GM23338 (cell line): ENCODE data around the gene PRR14L. TPM values are rescaled to one million over a fixed set of nuclear protein-coding genes. Genes with fewer than 3 reads are reported as not detected.
A peak's percentile ranks its signal among the peaks of the same experiment; 100 is the strongest.

Experiments
- ATAC-seq: fragments of 200-7000 bp; cut with Tn5 transposase; 3 replicates; pipeline ENCODE4 v1.9.1; 2020
- DNase-seq: peaks from one replicate; pipeline ENCODE4 v3.0.0-alpha.2; 2015; ENCODE audit warnings: low spot score
- H2AFZ ChIP-seq: fragments of 200-600 bp; sonication (generic); 2 replicates; pipeline ENCODE4 v1.8.0; 2016; ENCODE audit warnings: antibody characterized with exemption, mild to moderate bottlenecking, moderate library complexity
- H3F3A ChIP-seq: fragments of 200-600 bp; sonication (generic); replicated peaks from 2 replicates; pipeline ENCODE4 v1.8.0; 2017; ENCODE audit warnings: antibody characterized with exemption, mixed run types, low read depth
- H3K27ac ChIP-seq: fragments of 200-600 bp; sonication (generic); 2 replicates; pipeline ENCODE4 v1.6.1; 2016; ENCODE audit warnings: low read depth
- H3K27me3 ChIP-seq: fragments of 200-600 bp; sonication (generic); 2 replicates; pipeline ENCODE4 v1.8.0; 2016; ENCODE audit warnings: mild to moderate bottlenecking, mixed run types, moderate library complexity; ENCODE audit not compliant: insufficient read depth
- H3K36me3 ChIP-seq: fragments of 200-600 bp; sonication (generic); 2 replicates; pipeline ENCODE4 v1.8.0; 2016; ENCODE audit warnings: mild to moderate bottlenecking; ENCODE audit not compliant: insufficient read depth
- H3K4me1 ChIP-seq: fragments of 200-600 bp; sonication (generic); 2 replicates; pipeline ENCODE4 v1.8.0; 2016; ENCODE audit warnings: mild to moderate bottlenecking, moderate library complexity; ENCODE audit not compliant: insufficient read depth
- H3K4me2 ChIP-seq: fragments of 200-600 bp; sonication (generic); 2 replicates; pipeline ENCODE4 v1.7.1; 2017; ENCODE audit warnings: mixed run types
- H3K4me3 ChIP-seq: fragments of 200-600 bp; sonication (generic); 2 replicates; pipeline ENCODE4 v1.6.1; 2016; ENCODE audit warnings: mixed run types
- H3K79me2 ChIP-seq: fragments of 200-600 bp; sonication (generic); replicated peaks from 2 replicates; pipeline ENCODE4 v1.8.0; 2017; ENCODE audit warnings: mild to moderate bottlenecking; ENCODE audit not compliant: insufficient read depth
- H3K9me2 ChIP-seq: fragments of 200-600 bp; sonication (generic); 2 replicates; pipeline ENCODE4 v1.8.0; 2017; ENCODE audit not compliant: insufficient read depth
- H4K20me1 ChIP-seq: fragments of 200-600 bp; sonication (generic); replicated peaks from 2 replicates; pipeline ENCODE4 v1.8.0; 2017; ENCODE audit warnings: mild to moderate bottlenecking; ENCODE audit not compliant: insufficient read depth
- H3K27ac Mint-ChIP-seq: 2 replicates; pipeline ENCODE4 v1.8.0; 2020; ENCODE audit warnings: inconsistent platforms, mild to moderate bottlenecking, moderate library complexity, mixed read lengths
- H3K27me3 Mint-ChIP-seq: 3 replicates; pipeline ENCODE4 v1.8.0; 2022; ENCODE audit warnings: low read depth, mild to moderate bottlenecking, moderate library complexity, mixed read lengths, inconsistent platforms; ENCODE audit not compliant: insufficient read depth, poor library complexity
- H3K36me3 Mint-ChIP-seq: 3 replicates; pipeline ENCODE4 v1.8.0; 2021; ENCODE audit warnings: low read depth, mild to moderate bottlenecking, inconsistent platforms, moderate library complexity, mixed read lengths
- H3K4me1 Mint-ChIP-seq: 3 replicates; pipeline ENCODE4 v1.8.0; 2020; ENCODE audit warnings: mild to moderate bottlenecking, inconsistent platforms, mixed read lengths
- H3K4me3 Mint-ChIP-seq: 3 replicates; pipeline ENCODE4 v1.8.0; 2021; ENCODE audit warnings: moderate library complexity, mild to moderate bottlenecking, inconsistent platforms, mixed read lengths
- H3K9me3 Mint-ChIP-seq: 3 replicates; pipeline ENCODE4 v1.8.0; 2020; ENCODE audit warnings: moderate library complexity, mild to moderate bottlenecking, inconsistent platforms, mixed read lengths
- EZH2 ChIP-seq: fragments of 200-600 bp; sonication (generic); IDR thresholded peaks from one replicate; pipeline ENCODE4 v1.8.0; 2017; ENCODE audit warnings: antibody characterized with exemption, mild to moderate bottlenecking, low read depth; ENCODE audit not compliant: unreplicated experiment
- EZH2phosphoT487 ChIP-seq: fragments of 200-600 bp; sonication (generic); IDR thresholded peaks from one replicate; pipeline ENCODE4 v1.8.1; 2018; ENCODE audit warnings: antibody characterized with exemption; ENCODE audit not compliant: unreplicated experiment
- JUNB ChIP-seq: IDR thresholded peaks from one replicate; pipeline ENCODE4 v1.6.1; 2016; ENCODE audit warnings: antibody characterized with exemption; ENCODE audit not compliant: unreplicated experiment
- NANOG ChIP-seq: IDR thresholded peaks from 2 replicates; pipeline ENCODE4 v1.6.1; 2016; ENCODE audit warnings: antibody characterized with exemption, borderline replicate concordance
- ZNF114 ChIP-seq: fragments of 250-450 bp; sonication (Bioruptor Pico); IDR thresholded peaks from 2 replicates; pipeline ENCODE4 v1.5.0; 2020; ENCODE audit warnings: mild to moderate bottlenecking, moderate library complexity
- ZNF331 ChIP-seq: fragments of 250-450 bp; sonication (Bioruptor Pico); IDR thresholded peaks from 2 replicates; pipeline ENCODE4 v1.5.0; 2020; ENCODE audit warnings: low read depth, mild to moderate bottlenecking, moderate library complexity
- polyA plus RNA-seq: library from polyadenylated mRNA; unstranded; fragments of >200 nt; fragmentation: Nextera tagmentation; extraction: Ambion mirVana; gene quantifications from 2 replicates; pipeline ENCODE4 v1.2.1, GENCODE V29; 2016
- total RNA-seq: library from RNA; depleted of rRNA; stranded (reverse); fragments of >200 nt; shearing (Covaris generic); gene quantifications from 2 replicates; pipeline ENCODE4 v1.2.3, GENCODE V29; 2014
- TF ChIP-seq, protein P1 (sequence below), 2 experiments: fragments of 200-600 bp in 1 of 2; sonication (generic) in 1 of 2; conservative IDR thresholded peaks; 2 replicates each; pipeline versions ENCODE4 v1.5.1 to v1.6.1; 2016 to 2017; ENCODE audit warnings: antibody characterized with exemption in 2 of 2, low read depth in 2 of 2, mild to moderate bottlenecking in 2 of 2, moderate library complexity in 1 of 2
- TF ChIP-seq, protein P2 (sequence below): fragments of 250-450 bp; sonication (Bioruptor Pico); IDR thresholded peaks from 2 replicates; pipeline ENCODE4 v1.5.0; 2020; ENCODE audit warnings: mild to moderate bottlenecking, moderate library complexity
- TF ChIP-seq, protein P3 (sequence below): IDR thresholded peaks from 2 replicates; pipeline ENCODE4 v1.6.1; 2016; ENCODE audit warnings: antibody characterized with exemption

Gene PRR14L
- total and polyA plus RNA-seq, 2 experiments from 2014 or later: 46.3 to 54.0 TPM

DNA sequence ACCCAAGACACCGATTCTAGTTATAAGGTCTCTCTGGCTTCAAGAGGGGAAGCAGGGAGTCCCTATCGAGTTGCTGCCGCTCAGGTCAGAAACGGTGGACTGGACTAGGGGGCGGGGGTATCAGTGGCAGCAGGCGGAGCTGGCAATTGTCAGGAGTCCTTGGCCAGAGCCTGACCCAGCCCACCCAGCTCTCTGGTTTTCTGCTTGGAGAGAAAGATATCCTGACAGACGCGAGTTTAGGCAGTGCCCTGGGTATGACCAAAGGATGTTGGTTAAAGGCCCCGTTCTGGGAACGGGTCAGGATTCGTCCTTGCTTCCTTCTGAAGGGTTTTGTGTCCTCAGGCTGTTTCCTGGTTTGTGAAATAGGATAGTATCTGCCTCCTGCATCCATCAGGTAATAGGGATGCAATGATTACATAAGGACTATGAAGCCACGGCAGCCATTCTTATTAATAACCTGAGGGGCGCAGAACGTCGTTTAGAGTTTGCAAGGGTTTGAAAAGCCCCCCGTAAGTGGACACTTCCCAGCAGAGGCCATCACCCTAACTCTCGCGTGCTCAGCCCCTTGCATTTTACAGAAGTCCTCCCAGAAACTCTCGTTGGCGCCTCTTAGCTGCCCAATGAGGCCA, 3.2 kb upstream of the PRR14L start:
- TF ChIP-seq ZNF331 (CRISPR knock-in tag) (no peak), ZNF114 (CRISPR knock-in tag) (no peak), EZH2 (no peak)
- H3K27ac ChIP-seq: peak overlapping the region; percentile 98
- no peaks in the 10 kb centered on the region for H4K20me1 ChIP-seq
- no peaks in the 10 kb centered on the region for H3K9me3 Mint-ChIP-seq
- H3K4me3 Mint-ChIP-seq: peak overlapping the region; percentile 93
- peaks cover 30% of the 10 kb centered on the region for H3K4me1 ChIP-seq
- H3K9me2 ChIP-seq: no peaks in the 10 kb centered on the region
- peak; percentile 88 for DNase-seq
- no peaks in the 10 kb centered on the region for H3K27me3 ChIP-seq
- peaks cover 35% of the 10 kb centered on the region for H3K79me2 ChIP-seq
- H3K27me3 Mint-ChIP-seq: peaks cover 5% of the 10 kb centered on the region
- peak overlapping the region; percentile 86 for H3K4me2 ChIP-seq
- H3K36me3 Mint-ChIP-seq: no peaks in the 10 kb centered on the region; the same call in 2 of the 3 replicates
- H3K27ac Mint-ChIP-seq: peak overlapping the region; percentile 100
- peak overlapping the region; percentile 58 for H3K4me3 ChIP-seq
- peak; percentile 57 for ATAC-seq
- H3F3A ChIP-seq: peaks cover 24% of the 10 kb centered on the region
- H3K4me1 Mint-ChIP-seq: peaks cover 35% of the 10 kb centered on the region
- peak overlapping the region; percentile 23; the same call in 1 of the 2 replicates for H2AFZ ChIP-seq
- H3K36me3 ChIP-seq: no peaks in the 10 kb centered on the region

DNA sequence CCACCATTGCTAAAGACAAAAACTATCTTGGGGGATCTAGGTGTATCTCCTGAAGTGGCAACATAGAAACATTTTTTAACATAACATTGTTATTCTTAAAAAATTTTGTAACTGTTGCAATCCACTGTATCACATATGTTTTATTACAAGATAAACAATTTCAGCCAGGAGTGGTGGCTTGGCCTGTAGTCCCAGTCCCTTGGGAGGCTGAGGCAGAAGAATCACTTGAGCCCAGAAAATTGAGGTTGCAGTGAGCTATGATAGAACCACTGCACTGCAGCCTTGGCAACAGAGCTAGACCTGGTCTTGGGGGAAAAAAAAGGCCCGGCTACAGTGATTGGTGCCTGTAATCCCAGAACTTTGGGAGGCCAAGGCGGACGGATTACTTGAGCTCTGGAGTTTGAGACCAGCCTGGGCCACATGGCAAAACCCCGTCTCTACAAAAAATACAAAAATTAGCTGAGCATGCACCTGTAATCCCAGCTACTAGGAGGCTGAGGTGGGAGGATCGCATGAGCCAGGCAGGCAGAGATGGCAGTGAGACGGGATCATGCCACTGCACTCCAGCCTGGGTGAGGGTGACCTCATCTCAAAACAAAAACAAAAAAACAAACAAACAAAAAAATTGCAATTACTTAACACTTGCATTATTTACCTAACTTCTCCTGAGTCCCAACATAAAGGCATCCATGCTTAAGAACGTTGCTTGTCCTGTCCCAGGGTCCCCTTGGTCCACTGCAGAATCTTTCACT, 2.3 kb upstream of the PRR14L start:
- peak overlapping the region; percentile 58 for H3K4me3 ChIP-seq
- H3K4me1 Mint-ChIP-seq: peaks cover 43% of the 10 kb centered on the region

More for the DNA sequence above, 2.3 kb upstream of the PRR14L start:
- H3K4me2 ChIP-seq: peak overlapping the region; percentile 86
- peak overlapping the region; percentile 34; the same call in 1 of the 2 replicates for H2AFZ ChIP-seq
- Mint-ChIP-seq H3K36me3 (peaks cover 7% of the 10 kb centered on the region), H3K27me3 (peaks cover 5% of the 10 kb centered on the region), H3K4me3 (peak overlapping the region; percentile 93), H3K27ac (peak overlapping the region; percentile 100), H3K9me3 (no peaks in the 10 kb centered on the region)
- H3K27ac ChIP-seq: peak overlapping the region; percentile 98
- peaks cover 43% of the 10 kb centered on the region for H3K79me2 ChIP-seq
- no peaks in the 10 kb centered on the region for H3K9me2 ChIP-seq
- H3K36me3 ChIP-seq: no peaks in the 10 kb centered on the region
- no peak for DNase-seq
- no peak for ATAC-seq
- TF ChIP-seq, protein P1, sequence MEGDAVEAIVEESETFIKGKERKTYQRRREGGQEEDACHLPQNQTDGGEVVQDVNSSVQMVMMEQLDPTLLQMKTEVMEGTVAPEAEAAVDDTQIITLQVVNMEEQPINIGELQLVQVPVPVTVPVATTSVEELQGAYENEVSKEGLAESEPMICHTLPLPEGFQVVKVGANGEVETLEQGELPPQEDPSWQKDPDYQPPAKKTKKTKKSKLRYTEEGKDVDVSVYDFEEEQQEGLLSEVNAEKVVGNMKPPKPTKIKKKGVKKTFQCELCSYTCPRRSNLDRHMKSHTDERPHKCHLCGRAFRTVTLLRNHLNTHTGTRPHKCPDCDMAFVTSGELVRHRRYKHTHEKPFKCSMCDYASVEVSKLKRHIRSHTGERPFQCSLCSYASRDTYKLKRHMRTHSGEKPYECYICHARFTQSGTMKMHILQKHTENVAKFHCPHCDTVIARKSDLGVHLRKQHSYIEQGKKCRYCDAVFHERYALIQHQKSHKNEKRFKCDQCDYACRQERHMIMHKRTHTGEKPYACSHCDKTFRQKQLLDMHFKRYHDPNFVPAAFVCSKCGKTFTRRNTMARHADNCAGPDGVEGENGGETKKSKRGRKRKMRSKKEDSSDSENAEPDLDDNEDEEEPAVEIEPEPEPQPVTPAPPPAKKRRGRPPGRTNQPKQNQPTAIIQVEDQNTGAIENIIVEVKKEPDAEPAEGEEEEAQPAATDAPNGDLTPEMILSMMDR (conservative IDR thresholded peaks at IDR 0.05; ENCODE audit: low read depth in 2 of 2): no peak
- TF ChIP-seq JUNB: no peak
- no peak for TF ChIP-seq ZNF331 (CRISPR knock-in tag)
- TF ChIP-seq NANOG: no peak
- no peak for TF ChIP-seq EZH2
- TF ChIP-seq EZH2phosphoT487: no peak
- TF ChIP-seq ZNF114 (CRISPR knock-in tag): no peak
- TF ChIP-seq, protein P2, sequence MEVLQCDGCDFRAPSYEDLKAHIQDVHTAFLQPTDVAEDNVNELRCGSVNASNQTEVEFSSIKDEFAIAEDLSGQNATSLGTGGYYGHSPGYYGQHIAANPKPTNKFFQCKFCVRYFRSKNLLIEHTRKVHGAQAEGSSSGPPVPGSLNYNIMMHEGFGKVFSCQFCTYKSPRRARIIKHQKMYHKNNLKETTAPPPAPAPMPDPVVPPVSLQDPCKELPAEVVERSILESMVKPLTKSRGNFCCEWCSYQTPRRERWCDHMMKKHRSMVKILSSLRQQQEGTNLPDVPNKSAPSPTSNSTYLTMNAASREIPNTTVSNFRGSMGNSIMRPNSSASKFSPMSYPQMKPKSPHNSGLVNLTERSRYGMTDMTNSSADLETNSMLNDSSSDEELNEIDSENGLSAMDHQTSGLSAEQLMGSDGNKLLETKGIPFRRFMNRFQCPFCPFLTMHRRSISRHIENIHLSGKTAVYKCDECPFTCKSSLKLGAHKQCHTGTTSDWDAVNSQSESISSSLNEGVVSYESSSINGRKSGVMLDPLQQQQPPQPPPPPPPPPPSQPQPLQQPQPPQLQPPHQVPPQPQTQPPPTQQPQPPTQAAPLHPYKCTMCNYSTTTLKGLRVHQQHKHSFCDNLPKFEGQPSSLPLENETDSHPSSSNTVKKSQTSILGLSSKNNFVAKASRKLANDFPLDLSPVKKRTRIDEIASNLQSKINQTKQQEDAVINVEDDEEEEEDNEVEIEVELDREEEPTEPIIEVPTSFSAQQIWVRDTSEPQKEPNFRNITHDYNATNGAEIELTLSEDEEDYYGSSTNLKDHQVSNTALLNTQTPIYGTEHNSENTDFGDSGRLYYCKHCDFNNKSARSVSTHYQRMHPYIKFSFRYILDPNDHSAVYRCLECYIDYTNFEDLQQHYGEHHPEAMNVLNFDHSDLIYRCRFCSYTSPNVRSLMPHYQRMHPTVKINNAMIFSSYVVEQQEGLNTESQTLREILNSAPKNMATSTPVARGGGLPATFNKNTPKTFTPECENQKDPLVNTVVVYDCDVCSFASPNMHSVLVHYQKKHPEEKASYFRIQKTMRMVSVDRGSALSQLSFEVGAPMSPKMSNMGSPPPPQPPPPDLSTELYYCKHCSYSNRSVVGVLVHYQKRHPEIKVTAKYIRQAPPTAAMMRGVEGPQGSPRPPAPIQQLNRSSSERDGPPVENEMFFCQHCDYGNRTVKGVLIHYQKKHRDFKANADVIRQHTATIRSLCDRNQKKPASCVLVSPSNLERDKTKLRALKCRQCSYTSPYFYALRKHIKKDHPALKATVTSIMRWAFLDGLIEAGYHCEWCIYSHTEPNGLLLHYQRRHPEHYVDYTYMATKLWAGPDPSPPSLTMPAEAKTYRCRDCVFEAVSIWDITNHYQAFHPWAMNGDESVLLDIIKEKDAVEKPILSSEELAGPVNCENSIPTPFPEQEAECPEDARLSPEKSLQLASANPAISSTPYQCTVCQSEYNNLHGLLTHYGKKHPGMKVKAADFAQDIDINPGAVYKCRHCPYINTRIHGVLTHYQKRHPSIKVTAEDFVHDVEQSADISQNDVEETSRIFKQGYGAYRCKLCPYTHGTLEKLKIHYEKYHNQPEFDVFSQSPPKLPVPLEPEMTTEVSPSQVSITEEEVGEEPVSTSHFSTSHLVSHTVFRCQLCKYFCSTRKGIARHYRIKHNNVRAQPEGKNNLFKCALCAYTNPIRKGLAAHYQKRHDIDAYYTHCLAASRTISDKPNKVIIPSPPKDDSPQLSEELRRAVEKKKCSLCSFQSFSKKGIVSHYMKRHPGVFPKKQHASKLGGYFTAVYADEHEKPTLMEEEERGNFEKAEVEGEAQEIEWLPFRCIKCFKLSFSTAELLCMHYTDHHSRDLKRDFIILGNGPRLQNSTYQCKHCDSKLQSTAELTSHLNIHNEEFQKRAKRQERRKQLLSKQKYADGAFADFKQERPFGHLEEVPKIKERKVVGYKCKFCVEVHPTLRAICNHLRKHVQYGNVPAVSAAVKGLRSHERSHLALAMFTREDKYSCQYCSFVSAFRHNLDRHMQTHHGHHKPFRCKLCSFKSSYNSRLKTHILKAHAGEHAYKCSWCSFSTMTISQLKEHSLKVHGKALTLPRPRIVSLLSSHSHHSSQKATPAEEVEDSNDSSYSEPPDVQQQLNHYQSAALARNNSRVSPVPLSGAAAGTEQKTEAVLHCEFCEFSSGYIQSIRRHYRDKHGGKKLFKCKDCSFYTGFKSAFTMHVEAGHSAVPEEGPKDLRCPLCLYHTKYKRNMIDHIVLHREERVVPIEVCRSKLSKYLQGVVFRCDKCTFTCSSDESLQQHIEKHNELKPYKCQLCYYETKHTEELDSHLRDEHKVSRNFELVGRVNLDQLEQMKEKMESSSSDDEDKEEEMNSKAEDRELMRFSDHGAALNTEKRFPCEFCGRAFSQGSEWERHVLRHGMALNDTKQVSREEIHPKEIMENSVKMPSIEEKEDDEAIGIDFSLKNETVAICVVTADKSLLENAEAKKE (CRISPR knock-in tag): no peak
- TF ChIP-seq, protein P3, sequence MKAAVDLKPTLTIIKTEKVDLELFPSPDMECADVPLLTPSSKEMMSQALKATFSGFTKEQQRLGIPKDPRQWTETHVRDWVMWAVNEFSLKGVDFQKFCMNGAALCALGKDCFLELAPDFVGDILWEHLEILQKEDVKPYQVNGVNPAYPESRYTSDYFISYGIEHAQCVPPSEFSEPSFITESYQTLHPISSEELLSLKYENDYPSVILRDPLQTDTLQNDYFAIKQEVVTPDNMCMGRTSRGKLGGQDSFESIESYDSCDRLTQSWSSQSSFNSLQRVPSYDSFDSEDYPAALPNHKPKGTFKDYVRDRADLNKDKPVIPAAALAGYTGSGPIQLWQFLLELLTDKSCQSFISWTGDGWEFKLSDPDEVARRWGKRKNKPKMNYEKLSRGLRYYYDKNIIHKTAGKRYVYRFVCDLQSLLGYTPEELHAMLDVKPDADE: no peak
- H4K20me1 ChIP-seq: no peaks in the 10 kb centered on the region
- H3K4me1 ChIP-seq: peaks cover 39% of the 10 kb centered on the region
- no peaks in the 10 kb centered on the region for H3K27me3 ChIP-seq
- peaks cover 24% of the 10 kb centered on the region for H3F3A ChIP-seq
